Measurements from ENCODE around the gene EYA2. TPM values are rescaled to one million over a fixed set of nuclear protein-coding genes. Genes with fewer than 3 reads are reported as not detected.

Gene EYA2
- total RNA-seq, 1 experiment from 2014 or later: 0.25 TPM

- H3K27me3 Mint-ChIP-seq (ENCODE audit: insufficient read depth, unreplicated experiment): peaks cover 10% of the 10 kb centered on the region
- Histone ChIP-seq H3K27me3 (replicated peaks; ENCODE audit: control insufficient read depth, insufficient read depth, low read length) (no peaks in the 10 kb centered on the region), H3K4me1 (0 out of 2 replicates have a peak, but pooled peaks cover 3% of the 10 kb centered on the region), H3K9me3 (no peaks in the 10 kb centered on the region), H3K4me3 (ENCODE audit: low read depth, low read length) (no peak overlapping the region), H3K36me3 (ENCODE audit: control insufficient read depth, insufficient read depth, low read length) (no peaks in the 10 kb centered on the region)
- no peak for DNase-seq
- H3K9me3 Mint-ChIP-seq (ENCODE audit: unreplicated experiment): peaks cover 10% of the 10 kb centered on the region
- no TSS peak for BruUV-seq (replicated peaks)
- intact Hi-C loops (cut with micrococcal nuclease; ENCODE audit: unreplicated experiment): no loop called here
- POLR2A ChIA-PET: no interaction called here
- CTCF ChIA-PET: no interaction called here
- TF ChIP-seq CTCF (IDR thresholded peaks at IDR 0.05; ENCODE audit: insufficient read depth in 1 of 2, low read depth in 1 of 2, low read length in 1 of 2, severe bottlenecking in 1 of 2, unreplicated experiment in 1 of 2): no peak
- no peaks in the 10 kb centered on the region for H3K36me3 Mint-ChIP-seq (ENCODE audit: insufficient read depth, unreplicated experiment)
- H3K4me3 Mint-ChIP-seq (ENCODE audit: unreplicated experiment): no peak overlapping the region
- H3K4me1 Mint-ChIP-seq (ENCODE audit: low read depth, unreplicated experiment): no peaks in the 10 kb centered on the region
- no peak overlapping the region for H3K27ac Mint-ChIP-seq (ENCODE audit: unreplicated experiment)
Measured at GRCh38 chr20:46983466-46983865, 88.8 kb downstream of the EYA2 start.

- CTCF ChIA-PET: no interaction called here
Measured at GRCh38 chr20:46984405-46984804, 89.8 kb downstream of the EYA2 start.

GRCh38 chr20:46985250-46985649, 90.6 kb downstream of the EYA2 start:
- no peak overlapping the region for H3K27ac Mint-ChIP-seq (ENCODE audit: unreplicated experiment)
- H3K27me3 ChIP-seq (replicated peaks; ENCODE audit: control insufficient read depth, insufficient read depth, low read length): no peaks in the 10 kb centered on the region
- BruUV-seq (replicated peaks): no TSS peak
- H3K4me3 ChIP-seq (ENCODE audit: low read depth, low read length): no peak overlapping the region
- H3K36me3 ChIP-seq (ENCODE audit: control insufficient read depth, insufficient read depth, low read length): no peaks in the 10 kb centered on the region
- peaks cover 10% of the 10 kb centered on the region for H3K9me3 Mint-ChIP-seq (ENCODE audit: unreplicated experiment)
- intact Hi-C loops (cut with micrococcal nuclease; ENCODE audit: unreplicated experiment): no loop called here
- no peak overlapping the region for H3K4me3 Mint-ChIP-seq (ENCODE audit: unreplicated experiment)
- H3K4me1 ChIP-seq: peaks cover 4% of the 10 kb centered on the region
- ChIA-PET POLR2A (no interaction called here), CTCF (interaction anchor here (0.6 kb wide), 1 partner anchor 1866 kb away, joined by 4 read pairs; no protein-coding TSS in a partner anchor)
- H3K27me3 Mint-ChIP-seq (ENCODE audit: insufficient read depth, unreplicated experiment): peaks cover 12% of the 10 kb centered on the region
- peaks cover 3% of the 10 kb centered on the region for H3K4me1 Mint-ChIP-seq (ENCODE audit: low read depth, unreplicated experiment)
- no peak for DNase-seq
- H3K9me3 ChIP-seq: no peaks in the 10 kb centered on the region
- no peaks in the 10 kb centered on the region for H3K36me3 Mint-ChIP-seq (ENCODE audit: insufficient read depth, unreplicated experiment)
- no peak for TF ChIP-seq CTCF (IDR thresholded peaks at IDR 0.05; ENCODE audit: insufficient read depth in 1 of 2, low read depth in 1 of 2, low read length in 1 of 2, severe bottlenecking in 1 of 2, unreplicated experiment in 1 of 2)

More at GRCh38 chr20:46984405-46984804, 89.8 kb downstream of the EYA2 start:
- no peak for DNase-seq
- Histone ChIP-seq H3K4me1 (0 out of 2 replicates have a peak, but pooled peaks cover 3% of the 10 kb centered on the region), H3K36me3 (ENCODE audit: control insufficient read depth, insufficient read depth, low read length) (no peaks in the 10 kb centered on the region), H3K4me3 (ENCODE audit: low read depth, low read length) (no peak overlapping the region), H3K27me3 (replicated peaks; ENCODE audit: control insufficient read depth, insufficient read depth, low read length) (no peaks in the 10 kb centered on the region), H3K9me3 (no peaks in the 10 kb centered on the region)
- H3K27me3 Mint-ChIP-seq (ENCODE audit: insufficient read depth, unreplicated experiment): peaks cover 10% of the 10 kb centered on the region
- TF ChIP-seq CTCF (IDR thresholded peaks at IDR 0.05; ENCODE audit: insufficient read depth in 1 of 2, low read depth in 1 of 2, low read length in 1 of 2, severe bottlenecking in 1 of 2, unreplicated experiment in 1 of 2): no peak
- peaks cover 10% of the 10 kb centered on the region for H3K9me3 Mint-ChIP-seq (ENCODE audit: unreplicated experiment)
- intact Hi-C loops (cut with micrococcal nuclease; ENCODE audit: unreplicated experiment): no loop called here
- no TSS peak for BruUV-seq (replicated peaks)
- no peak overlapping the region for H3K27ac Mint-ChIP-seq (ENCODE audit: unreplicated experiment)
- POLR2A ChIA-PET: no interaction called here
- H3K4me3 Mint-ChIP-seq (ENCODE audit: unreplicated experiment): no peak overlapping the region
- no peaks in the 10 kb centered on the region for H3K4me1 Mint-ChIP-seq (ENCODE audit: low read depth, unreplicated experiment)
- H3K36me3 Mint-ChIP-seq (ENCODE audit: insufficient read depth, unreplicated experiment): no peaks in the 10 kb centered on the region

Measured in Caco-2 (cell line).